DMS 273 (cell line): ENCODE measurements around the gene MAST1.
"Not testable (repeated sequence)": the region's sequence is repeated elsewhere in the genome, so short reads cannot be mapped to it uniquely, and the experiment has no call there.

Experiments
- DNase-seq: peaks from one replicate; lab custom pipeline; 2025; ENCODE audit not compliant: unreplicated experiment; lab: John Stamatoyannopoulos, UW

The MAST1 gene

GRCh38 chr19:12838886-12839756, 806 bp downstream of the MAST1 start:
- DNase-seq: peak; percentile 42

GRCh38 chr19:12840091-12841079, 2.1 kb downstream of the MAST1 start:
- DNase-seq: peak; percentile 70

- DNase-seq: no peak
Measured at GRCh38 chr19:12841094-12841493, 2.8 kb downstream of the MAST1 start.

- DNase-seq: no peak
Measured at GRCh38 chr19:12842511-12842910, 4.2 kb downstream of the MAST1 start.

GRCh38 chr19:12843328-12843727, 5.0 kb downstream of the MAST1 start:
- DNase-seq: no peak

GRCh38 chr19:12843999-12844732, 5.9 kb downstream of the MAST1 start:
- no peak for DNase-seq

- DNase-seq: not testable (repeated sequence)
Measured at GRCh38 chr19:12846613-12847012, 8.3 kb downstream of the MAST1 start.

- DNase-seq: peak; percentile 93
Measured at GRCh38 chr19:12847159-12848139, 9.1 kb downstream of the MAST1 start.

- DNase-seq: no peak
Measured at GRCh38 chr19:12856653-12857052, 18.3 kb downstream of the MAST1 start.

GRCh38 chr19:12858041-12858928, 20.0 kb downstream of the MAST1 start:
- no peak for DNase-seq

GRCh38 chr19:12859546-12859945, 21.2 kb downstream of the MAST1 start:
- DNase-seq: peak; percentile 73

GRCh38 chr19:12864143-12864542, 25.8 kb downstream of the MAST1 start:
- no peak for DNase-seq

GRCh38 chr19:12864721-12865715, 26.7 kb downstream of the MAST1 start:
- DNase-seq: no peak

- no peak for DNase-seq
Measured at GRCh38 chr19:12865746-12866415, 27.6 kb downstream of the MAST1 start.

- DNase-seq: no peak
Measured at GRCh38 chr19:12866416-12867119, 28.3 kb downstream of the MAST1 start.
